ENCODE results near the gene ILRUN. TPM values are rescaled to one million over a fixed set of nuclear protein-coding genes. Genes with fewer than 3 reads are reported as not detected.
A peak's percentile ranks its signal among the peaks of the same experiment; 100 is the strongest.

The ILRUN gene
- total RNA-seq, 2 donors from 2014 or later, result 89.8 to 114 TPM

DNA sequence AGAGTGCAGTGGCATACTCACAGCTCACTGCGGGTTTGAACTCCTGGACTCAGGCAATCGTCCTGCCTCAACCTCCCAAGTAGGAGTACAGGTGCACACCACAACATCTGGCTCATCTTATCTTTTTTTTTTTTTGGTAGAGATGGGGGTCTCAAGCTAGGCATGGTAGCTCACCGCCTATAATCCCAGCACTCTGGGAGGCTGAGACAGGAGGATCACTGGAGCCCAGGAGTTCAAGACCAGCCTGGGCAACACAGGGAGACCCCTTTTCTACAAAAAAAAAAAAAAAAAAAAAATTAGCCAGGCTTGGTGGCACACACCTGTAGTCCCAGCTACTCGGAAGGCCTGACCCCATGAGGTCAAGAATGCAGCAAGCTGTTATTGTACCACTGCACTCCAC lies 31.5 kb downstream of the ILRUN start:
- DNase-seq (ENCODE audit: low spot score), result no peak
- H3K4me1 ChIP-seq, result peaks cover 0 to 34% of the 10 kb centered on the region in 2 donors
- TF ChIP-seq, protein P1, sequence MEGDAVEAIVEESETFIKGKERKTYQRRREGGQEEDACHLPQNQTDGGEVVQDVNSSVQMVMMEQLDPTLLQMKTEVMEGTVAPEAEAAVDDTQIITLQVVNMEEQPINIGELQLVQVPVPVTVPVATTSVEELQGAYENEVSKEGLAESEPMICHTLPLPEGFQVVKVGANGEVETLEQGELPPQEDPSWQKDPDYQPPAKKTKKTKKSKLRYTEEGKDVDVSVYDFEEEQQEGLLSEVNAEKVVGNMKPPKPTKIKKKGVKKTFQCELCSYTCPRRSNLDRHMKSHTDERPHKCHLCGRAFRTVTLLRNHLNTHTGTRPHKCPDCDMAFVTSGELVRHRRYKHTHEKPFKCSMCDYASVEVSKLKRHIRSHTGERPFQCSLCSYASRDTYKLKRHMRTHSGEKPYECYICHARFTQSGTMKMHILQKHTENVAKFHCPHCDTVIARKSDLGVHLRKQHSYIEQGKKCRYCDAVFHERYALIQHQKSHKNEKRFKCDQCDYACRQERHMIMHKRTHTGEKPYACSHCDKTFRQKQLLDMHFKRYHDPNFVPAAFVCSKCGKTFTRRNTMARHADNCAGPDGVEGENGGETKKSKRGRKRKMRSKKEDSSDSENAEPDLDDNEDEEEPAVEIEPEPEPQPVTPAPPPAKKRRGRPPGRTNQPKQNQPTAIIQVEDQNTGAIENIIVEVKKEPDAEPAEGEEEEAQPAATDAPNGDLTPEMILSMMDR (IDR thresholded peaks at IDR 0.05), result no peak

DNA sequence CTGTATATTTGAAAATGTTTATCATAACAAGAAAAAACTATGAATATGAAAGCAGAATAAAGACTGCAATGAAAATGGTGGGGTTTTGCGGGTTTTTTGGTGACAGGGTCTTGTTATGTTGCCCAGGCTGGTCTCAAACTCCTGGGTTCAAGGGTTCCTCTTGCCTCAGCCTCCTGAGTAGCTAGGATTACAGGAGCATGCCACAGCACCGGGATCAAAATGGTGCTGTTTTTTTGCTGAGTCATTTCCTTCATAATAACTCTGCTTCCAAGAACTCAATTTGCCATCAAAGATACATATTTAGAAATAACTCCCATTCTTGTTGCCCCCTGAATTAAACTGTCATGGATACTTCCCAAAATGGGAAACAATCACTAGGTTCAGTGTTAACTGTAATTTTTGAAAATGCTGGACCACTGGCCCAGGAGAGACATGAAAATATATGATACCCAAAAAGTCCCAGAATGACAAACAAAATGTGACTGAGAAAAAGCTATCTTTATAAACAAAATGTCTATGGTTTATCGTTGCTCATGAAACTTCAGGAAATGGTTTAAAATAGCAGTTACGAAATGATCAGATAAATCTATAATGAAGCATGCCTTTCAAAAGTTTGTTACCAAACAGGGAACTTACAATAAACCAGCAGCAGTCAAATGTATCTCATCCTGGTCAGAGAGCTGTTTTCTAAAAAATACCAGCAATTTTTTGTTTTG lies 32.2 kb downstream of the ILRUN start:
- no peaks in the 10 kb centered on the region for H3K36me3 ChIP-seq
- no peaks in the 10 kb centered on the region for H3K9me3 ChIP-seq
- no peaks in the 10 kb centered on the region for H3K27me3 ChIP-seq
- TF ChIP-seq, protein P1 (IDR thresholded peaks at IDR 0.05), result no peak
- H3K4me1 ChIP-seq, result peaks cover 0 to 34% of the 10 kb centered on the region in 2 donors
- peak overlapping the region; percentile 21 to 47 for H3K27ac ChIP-seq
- H3K4me3 ChIP-seq, result no peak overlapping the region
- no peak for DNase-seq (ENCODE audit: low spot score)

More for the DNA sequence above, 31.5 kb downstream of the ILRUN start:
- Histone ChIP-seq H3K27ac (peak overlapping the region; percentile 21 to 47), H3K4me3 (no peak overlapping the region), H3K36me3 (no peaks in the 10 kb centered on the region), H3K27me3 (no peaks in the 10 kb centered on the region), H3K9me3 (no peaks in the 10 kb centered on the region)

DNA sequence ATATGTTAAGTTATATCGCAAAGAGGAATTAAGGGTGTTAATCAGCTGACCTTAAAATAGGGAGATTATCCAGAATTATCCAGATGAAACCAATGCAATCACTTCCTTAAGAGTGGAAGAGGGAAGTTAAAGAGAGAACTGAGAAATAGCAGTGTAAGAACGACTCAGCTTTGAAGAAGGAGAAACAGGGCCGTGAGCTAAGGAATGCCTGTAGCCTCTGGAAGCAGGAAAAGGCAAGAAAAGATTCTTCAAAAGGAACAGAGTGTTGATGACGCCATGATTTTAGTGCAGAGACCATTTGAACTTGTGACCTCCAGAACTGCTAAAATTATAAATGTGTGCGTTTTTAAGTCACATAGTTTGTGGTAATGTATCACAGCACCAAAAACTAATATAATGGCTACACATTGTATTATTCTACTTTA lies 32.7 kb downstream of the ILRUN start:
- no peaks in the 10 kb centered on the region for H3K9me3 ChIP-seq
- H3K4me1 ChIP-seq, result peaks cover 0 to 39% of the 10 kb centered on the region in 2 donors
- no peak for DNase-seq (ENCODE audit: low spot score)
- TF ChIP-seq, protein P1 (IDR thresholded peaks at IDR 0.05), result no peak
- no peaks in the 10 kb centered on the region for H3K36me3 ChIP-seq
- H3K4me3 ChIP-seq, result no peak overlapping the region
- H3K27ac ChIP-seq, result peak overlapping the region; percentile 21 to 47
- no peaks in the 10 kb centered on the region for H3K27me3 ChIP-seq

DNA sequence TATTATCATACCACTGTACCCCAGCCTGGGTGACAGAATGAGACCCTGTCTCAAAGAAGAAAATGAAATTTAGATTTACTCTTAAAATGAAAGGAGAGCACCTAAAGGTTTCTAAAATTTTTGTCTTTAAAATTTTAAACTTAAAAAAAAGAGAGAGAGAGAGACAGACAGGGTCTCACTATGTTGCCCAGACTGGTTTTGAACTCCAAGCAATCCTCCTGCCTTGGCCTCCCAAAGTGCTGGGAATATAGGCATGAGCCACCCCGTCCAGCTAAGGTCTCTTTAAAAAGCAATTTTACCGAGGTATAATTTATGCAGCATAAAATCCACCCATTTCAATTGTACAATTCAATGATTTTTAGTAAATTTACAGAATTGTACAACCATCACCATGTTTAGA lies 33.2 kb downstream of the ILRUN start:
- Histone ChIP-seq H3K4me1 (peaks cover 0 to 43% of the 10 kb centered on the region in 2 donors), H3K27ac (peak overlapping the region in 1 of 2 donors; percentile 27)
- DNase-seq (ENCODE audit: low spot score), result no peak

DNA sequence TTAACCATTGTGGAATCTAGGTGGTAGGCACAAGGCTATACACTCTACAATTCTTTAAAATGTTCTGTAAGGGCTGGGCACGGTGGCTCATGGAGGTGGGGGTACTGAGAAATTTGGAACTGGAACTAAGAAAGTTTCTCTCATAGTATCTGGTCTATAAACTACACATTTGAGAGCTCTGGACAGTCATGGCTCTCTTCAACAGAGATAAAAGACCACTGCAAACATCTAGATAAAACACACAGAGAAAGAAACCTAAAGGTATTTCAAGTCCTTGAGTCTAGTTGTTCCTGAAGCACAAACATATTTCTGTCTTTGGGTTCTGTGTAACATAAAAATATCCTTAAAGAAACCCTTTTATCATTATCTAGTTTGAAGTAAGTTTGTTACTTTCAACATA lies 35.2 kb downstream of the ILRUN start:
- H3K27ac ChIP-seq, result no peak overlapping the region
- H3K4me3 ChIP-seq, result no peak overlapping the region
- H3K4me1 ChIP-seq, result peaks cover 0 to 52% of the 10 kb centered on the region in 2 donors
- no peaks in the 10 kb centered on the region for H3K36me3 ChIP-seq
- TF ChIP-seq, protein P1 (IDR thresholded peaks at IDR 0.05), result no peak
- no peaks in the 10 kb centered on the region for H3K9me3 ChIP-seq
- no peak for DNase-seq (ENCODE audit: low spot score)
- H3K27me3 ChIP-seq, result no peaks in the 10 kb centered on the region

More for the DNA sequence above, 33.2 kb downstream of the ILRUN start:
- Histone ChIP-seq H3K9me3 (no peaks in the 10 kb centered on the region), H3K36me3 (no peaks in the 10 kb centered on the region), H3K4me3 (no peak overlapping the region), H3K27me3 (no peaks in the 10 kb centered on the region)
- TF ChIP-seq, protein P1 (IDR thresholded peaks at IDR 0.05), result no peak

All from right atrium auricular region (tissue), 2 donors.